ENCODE measurements around the gene TMC3.

Gene TMC3

DNA sequence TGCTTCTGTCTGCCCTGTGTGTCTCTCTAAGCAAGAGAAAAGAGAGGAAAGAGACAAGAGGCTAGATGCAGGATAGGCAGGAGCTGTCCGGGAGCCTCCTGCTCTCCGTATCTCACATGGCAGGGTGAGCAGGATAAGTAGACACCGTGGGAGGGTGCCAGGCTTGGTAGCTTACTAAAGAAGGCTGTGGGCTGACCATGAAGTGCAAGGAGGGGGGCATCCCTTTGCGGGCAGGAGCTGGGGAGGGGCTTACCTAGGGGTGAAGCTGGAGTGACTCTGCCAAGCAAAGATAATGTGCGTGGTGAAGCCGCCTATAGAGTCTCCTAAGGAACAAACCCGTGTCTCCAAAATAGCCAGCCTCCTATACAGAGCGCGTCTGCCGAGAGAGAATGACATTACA, 33.7 kb upstream of the TMC3 start:
- no peak overlapping the region for H2AFZ ChIP-seq (ENCODE audit: low read length, unreplicated experiment)
- H3K27ac ChIP-seq (ENCODE audit: low read depth, low read length): no peak overlapping the region
- H3K4me3 ChIP-seq (ENCODE audit: low read depth, low read length): no peak overlapping the region
- H3K4me1 ChIP-seq (ENCODE audit: control insufficient read depth, insufficient read depth, low read length, unreplicated experiment): no peaks in the 10 kb centered on the region
- H3K27me3 ChIP-seq (ENCODE audit: insufficient read depth, low read length): peaks cover 52% of the 10 kb centered on the region
- no peaks in the 10 kb centered on the region for H3K36me3 ChIP-seq (ENCODE audit: insufficient read depth, low read length)
- no peaks in the 10 kb centered on the region for H3K79me2 ChIP-seq (ENCODE audit: control insufficient read depth, insufficient read depth, low read length, unreplicated experiment)

DNA sequence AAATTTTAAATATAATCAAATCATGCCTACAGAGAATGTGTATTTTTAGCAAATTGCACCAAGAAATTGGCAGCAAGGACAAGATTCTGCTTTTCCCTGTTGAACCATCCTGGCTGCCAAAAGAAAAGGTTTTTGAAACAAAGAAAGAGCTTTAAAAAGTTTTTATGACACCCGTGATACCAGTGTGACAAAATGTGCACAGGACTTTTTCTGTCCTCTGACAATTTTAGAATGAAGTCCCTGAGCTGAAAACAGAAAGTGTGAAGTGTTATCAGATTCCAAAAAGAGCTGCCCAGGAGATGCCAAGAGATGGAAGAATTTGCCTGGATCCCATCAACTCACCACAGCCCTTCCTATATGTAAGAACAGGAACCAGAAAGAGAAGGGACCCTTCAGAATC, 33.2 kb upstream of the TMC3 start:
- H2AFZ ChIP-seq (ENCODE audit: low read length, unreplicated experiment): no peak overlapping the region
- no peaks in the 10 kb centered on the region for H3K4me1 ChIP-seq (ENCODE audit: control insufficient read depth, insufficient read depth, low read length, unreplicated experiment)

GRCh38 chr15:81400640-81401236, 26.7 kb upstream of the TMC3 start:
- no peaks in the 10 kb centered on the region for H3K4me1 ChIP-seq (ENCODE audit: control insufficient read depth, insufficient read depth, low read length, unreplicated experiment)
- H2AFZ ChIP-seq (ENCODE audit: low read length, unreplicated experiment): no peak overlapping the region
- H3K27ac ChIP-seq (ENCODE audit: low read depth, low read length): no peak overlapping the region
- no peaks in the 10 kb centered on the region for H3K79me2 ChIP-seq (ENCODE audit: control insufficient read depth, insufficient read depth, low read length, unreplicated experiment)
- peaks cover 61% of the 10 kb centered on the region for H3K27me3 ChIP-seq (ENCODE audit: insufficient read depth, low read length)
- no peak overlapping the region for H3K4me3 ChIP-seq (ENCODE audit: low read depth, low read length)
- no peaks in the 10 kb centered on the region for H3K36me3 ChIP-seq (ENCODE audit: insufficient read depth, low read length)

More for the DNA sequence above, 33.2 kb upstream of the TMC3 start:
- Histone ChIP-seq H3K79me2 (ENCODE audit: control insufficient read depth, insufficient read depth, low read length, unreplicated experiment) (no peaks in the 10 kb centered on the region), H3K27me3 (ENCODE audit: insufficient read depth, low read length) (peaks cover 54% of the 10 kb centered on the region), H3K4me3 (ENCODE audit: low read depth, low read length) (no peak overlapping the region), H3K27ac (ENCODE audit: low read depth, low read length) (no peak overlapping the region), H3K36me3 (ENCODE audit: insufficient read depth, low read length) (no peaks in the 10 kb centered on the region)

DNA sequence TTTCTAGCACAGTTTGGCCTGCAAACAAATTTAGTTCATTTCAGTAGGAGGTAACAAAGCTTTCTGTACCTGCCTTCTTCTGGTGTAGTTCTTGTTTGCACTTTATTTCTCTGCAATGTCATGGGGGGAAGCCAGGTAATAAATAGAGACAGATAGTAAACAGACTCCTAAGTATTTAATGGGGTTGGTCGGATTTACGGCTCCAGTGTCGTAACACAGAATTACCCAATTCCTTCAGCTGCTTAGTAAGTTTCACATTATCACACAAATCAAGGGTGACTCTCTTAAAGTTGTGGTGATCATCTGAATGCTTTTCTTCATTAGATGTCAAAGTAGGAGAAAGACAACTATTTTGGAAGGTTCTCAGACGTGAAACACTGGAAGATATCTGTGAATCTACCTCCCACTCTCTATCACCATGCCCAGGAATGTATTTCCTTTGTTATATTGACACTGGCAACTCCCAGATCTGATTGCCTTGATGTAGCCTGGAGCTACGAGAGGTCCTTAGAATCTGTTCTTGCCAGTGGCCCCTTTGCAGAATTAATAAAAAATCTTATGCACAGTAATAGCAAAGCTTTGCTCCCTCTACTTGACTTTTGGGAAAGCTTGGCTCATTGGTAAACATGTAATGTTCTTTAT, 25.0 kb upstream of the TMC3 start:
- H2AFZ ChIP-seq (ENCODE audit: low read length, unreplicated experiment): no peak overlapping the region
- no peaks in the 10 kb centered on the region for H3K4me1 ChIP-seq (ENCODE audit: control insufficient read depth, insufficient read depth, low read length, unreplicated experiment)
- no peak overlapping the region for H3K4me3 ChIP-seq (ENCODE audit: low read depth, low read length)
- no peaks in the 10 kb centered on the region for H3K36me3 ChIP-seq (ENCODE audit: insufficient read depth, low read length)
- H3K27me3 ChIP-seq (ENCODE audit: insufficient read depth, low read length): peaks cover 52% of the 10 kb centered on the region
- H3K27ac ChIP-seq (ENCODE audit: low read depth, low read length): no peak overlapping the region
- H3K79me2 ChIP-seq (ENCODE audit: control insufficient read depth, insufficient read depth, low read length, unreplicated experiment): no peaks in the 10 kb centered on the region

GRCh38 chr15:81398456-81398855, 24.4 kb upstream of the TMC3 start:
- Histone ChIP-seq H3K36me3 (ENCODE audit: insufficient read depth, low read length) (no peaks in the 10 kb centered on the region), H2AFZ (ENCODE audit: low read length, unreplicated experiment) (no peak overlapping the region), H3K4me1 (ENCODE audit: control insufficient read depth, insufficient read depth, low read length, unreplicated experiment) (no peaks in the 10 kb centered on the region), H3K79me2 (ENCODE audit: control insufficient read depth, insufficient read depth, low read length, unreplicated experiment) (no peaks in the 10 kb centered on the region), H3K27ac (ENCODE audit: low read depth, low read length) (no peak overlapping the region), H3K27me3 (ENCODE audit: insufficient read depth, low read length) (peaks cover 50% of the 10 kb centered on the region), H3K4me3 (ENCODE audit: low read depth, low read length) (no peak overlapping the region)

DNA sequence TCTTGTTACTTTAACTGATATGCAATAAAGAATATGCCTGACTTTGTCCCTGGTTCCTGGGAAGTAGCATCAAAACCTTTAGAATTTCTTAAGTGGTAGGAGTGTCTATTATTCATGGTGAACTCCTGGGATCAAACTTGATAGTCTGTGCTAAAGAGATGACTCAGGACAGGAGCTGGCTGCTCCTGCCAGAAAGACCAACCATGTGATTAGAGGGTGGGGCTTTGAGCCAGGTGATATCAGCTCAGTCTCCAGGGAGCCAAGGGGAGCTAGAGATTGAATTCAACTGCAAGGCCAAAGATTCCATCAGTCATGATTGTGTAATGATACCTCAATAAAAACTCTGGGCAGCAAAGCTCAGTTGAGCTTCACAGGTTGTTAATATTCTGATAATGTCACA, 20.6 kb upstream of the TMC3 start:
- Histone ChIP-seq H3K27ac (ENCODE audit: low read depth, low read length) (no peak overlapping the region), H3K79me2 (ENCODE audit: control insufficient read depth, insufficient read depth, low read length, unreplicated experiment) (no peaks in the 10 kb centered on the region), H3K4me3 (ENCODE audit: low read depth, low read length) (no peak overlapping the region), H3K36me3 (ENCODE audit: insufficient read depth, low read length) (no peaks in the 10 kb centered on the region), H3K27me3 (ENCODE audit: insufficient read depth, low read length) (peaks cover 29% of the 10 kb centered on the region), H2AFZ (ENCODE audit: low read length, unreplicated experiment) (no peak overlapping the region), H3K4me1 (ENCODE audit: control insufficient read depth, insufficient read depth, low read length, unreplicated experiment) (no peaks in the 10 kb centered on the region)

DNA sequence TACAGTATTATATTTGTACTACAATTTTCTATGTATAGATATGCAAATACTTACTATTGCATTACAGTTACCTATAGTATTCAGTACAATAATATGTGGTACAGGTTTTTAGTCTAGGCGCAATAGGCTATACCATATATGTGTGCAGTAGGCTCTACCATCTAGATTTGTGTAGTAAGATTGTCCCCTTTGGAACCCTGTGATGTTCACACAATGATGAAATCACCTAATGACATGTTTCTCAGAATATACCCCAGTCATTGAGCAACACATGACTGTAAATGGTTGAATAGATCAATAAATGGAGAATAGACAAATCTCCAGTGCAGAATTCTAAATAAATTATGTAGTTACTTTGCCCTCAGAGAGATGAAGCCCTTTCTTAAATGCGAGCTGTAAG, 17.6 kb upstream of the TMC3 start:
- no peaks in the 10 kb centered on the region for H3K36me3 ChIP-seq (ENCODE audit: insufficient read depth, low read length)
- H3K27me3 ChIP-seq (ENCODE audit: insufficient read depth, low read length): peaks cover 6% of the 10 kb centered on the region
- no peaks in the 10 kb centered on the region for H3K4me1 ChIP-seq (ENCODE audit: control insufficient read depth, insufficient read depth, low read length, unreplicated experiment)
- no peaks in the 10 kb centered on the region for H3K79me2 ChIP-seq (ENCODE audit: control insufficient read depth, insufficient read depth, low read length, unreplicated experiment)
- no peak overlapping the region for H2AFZ ChIP-seq (ENCODE audit: low read length, unreplicated experiment)
- no peak overlapping the region for H3K27ac ChIP-seq (ENCODE audit: low read depth, low read length)
- H3K4me3 ChIP-seq (ENCODE audit: low read depth, low read length): no peak overlapping the region

GRCh38 chr15:81388436-81388770, 14.4 kb upstream of the TMC3 start:
- no peaks in the 10 kb centered on the region for H3K4me1 ChIP-seq (ENCODE audit: control insufficient read depth, insufficient read depth, low read length, unreplicated experiment)
- H2AFZ ChIP-seq (ENCODE audit: low read length, unreplicated experiment): no peak overlapping the region
- no peaks in the 10 kb centered on the region for H3K79me2 ChIP-seq (ENCODE audit: control insufficient read depth, insufficient read depth, low read length, unreplicated experiment)
- no peak overlapping the region for H3K4me3 ChIP-seq (ENCODE audit: low read depth, low read length)
- no peaks in the 10 kb centered on the region for H3K27me3 ChIP-seq (ENCODE audit: insufficient read depth, low read length)
- no peaks in the 10 kb centered on the region for H3K36me3 ChIP-seq (ENCODE audit: insufficient read depth, low read length)
- no peak overlapping the region for H3K27ac ChIP-seq (ENCODE audit: low read depth, low read length)

DNA sequence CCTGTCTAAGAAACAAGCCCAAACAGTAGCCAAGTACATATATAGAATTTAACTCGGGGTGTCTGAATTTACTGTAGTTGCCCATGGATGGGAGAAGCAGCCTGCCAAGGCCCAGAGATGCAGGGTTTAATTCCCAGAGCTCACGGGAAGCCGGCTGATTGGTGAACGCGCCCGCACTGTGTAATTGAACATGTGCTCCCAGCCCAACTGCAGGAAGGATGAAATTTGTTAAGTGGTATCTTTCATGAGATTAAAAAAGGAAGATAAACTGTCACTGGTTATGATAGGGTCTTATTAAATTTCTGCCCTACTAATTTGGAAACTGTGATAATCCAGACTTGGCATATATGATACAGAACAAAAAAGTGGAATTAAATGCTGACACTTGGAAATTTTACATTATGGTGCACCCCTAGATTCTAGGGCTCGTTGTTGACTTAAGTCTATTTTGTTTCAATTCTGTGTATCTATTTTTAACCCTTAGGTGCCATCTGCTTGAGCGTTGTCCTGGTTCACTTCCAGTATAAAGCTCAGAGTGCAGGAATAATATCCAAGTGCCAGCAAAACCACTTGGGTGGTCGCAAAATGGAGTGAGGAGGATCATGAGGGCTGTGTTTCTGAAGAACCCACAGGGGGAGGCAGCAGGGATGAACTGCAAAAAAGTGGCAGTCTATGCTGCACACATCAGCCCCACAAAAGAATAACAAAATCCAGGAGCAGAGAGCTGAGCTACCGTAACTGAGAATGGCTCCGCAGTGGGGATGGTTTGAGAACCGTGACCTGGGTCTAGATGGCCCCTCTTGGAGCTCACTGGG, 13.8 kb upstream of the TMC3 start:
- Histone ChIP-seq H3K36me3 (ENCODE audit: insufficient read depth, low read length) (no peaks in the 10 kb centered on the region), H3K27ac (ENCODE audit: low read depth, low read length) (no peak overlapping the region), H2AFZ (ENCODE audit: low read length, unreplicated experiment) (no peak overlapping the region), H3K4me3 (ENCODE audit: low read depth, low read length) (no peak overlapping the region), H3K4me1 (ENCODE audit: control insufficient read depth, insufficient read depth, low read length, unreplicated experiment) (no peaks in the 10 kb centered on the region), H3K27me3 (ENCODE audit: insufficient read depth, low read length) (no peaks in the 10 kb centered on the region), H3K79me2 (ENCODE audit: control insufficient read depth, insufficient read depth, low read length, unreplicated experiment) (no peaks in the 10 kb centered on the region)

DNA sequence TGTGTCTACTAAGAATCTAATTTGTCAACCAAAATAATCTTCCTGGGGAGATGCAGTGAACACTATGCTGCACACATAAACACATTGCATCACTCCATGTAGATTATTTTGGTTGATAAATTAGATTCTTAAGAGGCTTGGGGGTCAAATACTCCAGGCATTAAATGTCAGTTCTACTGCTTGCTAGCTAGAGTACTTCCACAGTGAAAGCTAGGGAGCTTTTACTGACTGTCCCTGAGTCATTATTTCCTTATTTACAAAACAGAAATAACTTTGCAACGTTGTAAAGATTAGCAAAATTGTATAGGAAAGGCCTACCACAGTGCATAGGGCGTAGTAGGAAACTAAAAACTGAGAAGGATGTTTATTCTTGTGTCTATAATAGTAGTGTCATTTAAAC, 12.9 kb upstream of the TMC3 start:
- Histone ChIP-seq H3K4me1 (ENCODE audit: control insufficient read depth, insufficient read depth, low read length, unreplicated experiment) (no peaks in the 10 kb centered on the region), H3K27me3 (ENCODE audit: insufficient read depth, low read length) (no peaks in the 10 kb centered on the region), H3K27ac (ENCODE audit: low read depth, low read length) (no peak overlapping the region), H3K4me3 (ENCODE audit: low read depth, low read length) (no peak overlapping the region), H3K36me3 (ENCODE audit: insufficient read depth, low read length) (no peaks in the 10 kb centered on the region), H3K79me2 (ENCODE audit: control insufficient read depth, insufficient read depth, low read length, unreplicated experiment) (no peaks in the 10 kb centered on the region), H2AFZ (ENCODE audit: low read length, unreplicated experiment) (no peak overlapping the region)

GRCh38 chr15:81385721-81386076, 11.7 kb upstream of the TMC3 start:
- no peak overlapping the region for H3K27ac ChIP-seq (ENCODE audit: low read depth, low read length)
- H3K36me3 ChIP-seq (ENCODE audit: insufficient read depth, low read length): no peaks in the 10 kb centered on the region
- H3K4me1 ChIP-seq (ENCODE audit: control insufficient read depth, insufficient read depth, low read length, unreplicated experiment): no peaks in the 10 kb centered on the region

More at GRCh38 chr15:81385721-81386076, 11.7 kb upstream of the TMC3 start:
- Histone ChIP-seq H3K79me2 (ENCODE audit: control insufficient read depth, insufficient read depth, low read length, unreplicated experiment) (no peaks in the 10 kb centered on the region), H3K27me3 (ENCODE audit: insufficient read depth, low read length) (peaks cover 4% of the 10 kb centered on the region; the same call in 1 of the 2 replicates), H2AFZ (ENCODE audit: low read length, unreplicated experiment) (no peak overlapping the region), H3K4me3 (ENCODE audit: low read depth, low read length) (no peak overlapping the region)
